Epithelial cell of proximal tubule (primary cell): ENCODE data around the gene CDKN2B-AS1. TPM values are rescaled to one million over a fixed set of nuclear protein-coding genes. Genes with fewer than 3 reads are reported as not detected.

Experiments
- DNase-seq: peaks from one replicate; pipeline ENCODE4 v3.0.0-alpha.2; 2011; ENCODE audit warnings: low read depth
- H3K4me3 ChIP-seq: 2 replicates; pipeline ENCODE4 v1.5.1; 2011; ENCODE audit warnings: low read depth, mild to moderate bottlenecking, low read length
- total RNA-seq: library from RNA; depleted of rRNA; stranded (reverse); fragments of >200 nt; gene quantifications from 2 replicates; pipeline ENCODE4 v1.2.3, GENCODE V29; 2015
- TF ChIP-seq, protein P1 (sequence below): conservative IDR thresholded peaks from 2 replicates; pipeline ENCODE4 v1.5.1; 2012; ENCODE audit warnings: low read depth, mild to moderate bottlenecking, low read length

Gene CDKN2B-AS1
- total RNA-seq, 1 donor from 2014 or later: not detected

DNA sequence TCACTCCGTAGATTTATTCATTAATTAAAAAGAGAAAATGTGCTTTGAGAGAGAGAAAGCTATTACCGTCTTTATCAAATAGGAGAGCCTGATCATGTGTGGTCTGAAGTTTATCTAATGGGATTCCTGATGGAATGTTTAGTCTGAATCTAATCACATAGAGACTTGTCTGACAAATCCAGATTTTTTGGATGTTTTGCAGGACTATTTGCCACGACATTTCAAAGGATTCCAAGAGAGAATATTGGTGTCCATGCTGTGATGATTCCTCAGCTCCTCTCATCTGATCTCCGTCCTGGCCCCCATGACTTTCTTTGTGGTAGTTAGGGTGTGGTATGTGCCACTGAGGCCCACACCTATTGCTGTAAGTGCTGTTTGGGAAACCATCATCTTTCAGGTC lies 34.6 kb downstream of the CDKN2B-AS1 start:
- DNase-seq: no peak
- H3K4me3 ChIP-seq: no peak overlapping the region
- TF ChIP-seq, protein P1, sequence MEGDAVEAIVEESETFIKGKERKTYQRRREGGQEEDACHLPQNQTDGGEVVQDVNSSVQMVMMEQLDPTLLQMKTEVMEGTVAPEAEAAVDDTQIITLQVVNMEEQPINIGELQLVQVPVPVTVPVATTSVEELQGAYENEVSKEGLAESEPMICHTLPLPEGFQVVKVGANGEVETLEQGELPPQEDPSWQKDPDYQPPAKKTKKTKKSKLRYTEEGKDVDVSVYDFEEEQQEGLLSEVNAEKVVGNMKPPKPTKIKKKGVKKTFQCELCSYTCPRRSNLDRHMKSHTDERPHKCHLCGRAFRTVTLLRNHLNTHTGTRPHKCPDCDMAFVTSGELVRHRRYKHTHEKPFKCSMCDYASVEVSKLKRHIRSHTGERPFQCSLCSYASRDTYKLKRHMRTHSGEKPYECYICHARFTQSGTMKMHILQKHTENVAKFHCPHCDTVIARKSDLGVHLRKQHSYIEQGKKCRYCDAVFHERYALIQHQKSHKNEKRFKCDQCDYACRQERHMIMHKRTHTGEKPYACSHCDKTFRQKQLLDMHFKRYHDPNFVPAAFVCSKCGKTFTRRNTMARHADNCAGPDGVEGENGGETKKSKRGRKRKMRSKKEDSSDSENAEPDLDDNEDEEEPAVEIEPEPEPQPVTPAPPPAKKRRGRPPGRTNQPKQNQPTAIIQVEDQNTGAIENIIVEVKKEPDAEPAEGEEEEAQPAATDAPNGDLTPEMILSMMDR: no peak

DNA sequence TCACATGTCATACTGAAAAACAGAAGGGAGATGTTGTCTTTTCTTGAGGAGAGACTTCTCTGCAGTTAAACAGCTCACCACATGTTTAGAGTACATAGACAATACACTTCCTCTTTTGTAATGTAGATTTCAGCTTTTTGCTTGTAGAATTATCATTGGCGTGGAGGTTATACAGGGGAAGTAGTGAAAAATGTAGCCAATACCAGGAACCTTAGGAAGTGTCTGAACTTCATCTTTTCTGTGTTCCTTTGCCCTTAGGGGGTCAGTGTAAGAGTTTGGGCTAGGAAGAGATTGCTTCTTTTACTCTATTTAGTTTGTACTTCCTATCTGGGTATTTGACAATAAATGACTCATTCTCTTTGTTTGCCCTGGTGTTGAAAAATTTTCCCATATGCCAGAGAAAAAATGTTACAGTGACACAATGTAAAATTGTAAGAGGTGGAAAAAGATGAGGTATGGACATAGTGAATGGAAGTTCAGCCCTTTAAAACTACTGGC lies 35.6 kb downstream of the CDKN2B-AS1 start:
- no peak overlapping the region for H3K4me3 ChIP-seq
- TF ChIP-seq, protein P1: no peak
- DNase-seq: no peak

GRCh38 chr9:22031655-22032411 lies 37.2 kb downstream of the CDKN2B-AS1 start:
- H3K4me3 ChIP-seq: no peak overlapping the region
- DNase-seq: no peak
- TF ChIP-seq, protein P1: no peak

- TF ChIP-seq, protein P1: no peak
- no peak for DNase-seq
- no peak overlapping the region for H3K4me3 ChIP-seq
Observed at GRCh38 chr9:22033012-22033630, 38.5 kb downstream of the CDKN2B-AS1 start.

GRCh38 chr9:22035591-22036011 lies 41.0 kb downstream of the CDKN2B-AS1 start:
- TF ChIP-seq, protein P1: no peak
- no peak overlapping the region for H3K4me3 ChIP-seq
- DNase-seq: no peak

DNA sequence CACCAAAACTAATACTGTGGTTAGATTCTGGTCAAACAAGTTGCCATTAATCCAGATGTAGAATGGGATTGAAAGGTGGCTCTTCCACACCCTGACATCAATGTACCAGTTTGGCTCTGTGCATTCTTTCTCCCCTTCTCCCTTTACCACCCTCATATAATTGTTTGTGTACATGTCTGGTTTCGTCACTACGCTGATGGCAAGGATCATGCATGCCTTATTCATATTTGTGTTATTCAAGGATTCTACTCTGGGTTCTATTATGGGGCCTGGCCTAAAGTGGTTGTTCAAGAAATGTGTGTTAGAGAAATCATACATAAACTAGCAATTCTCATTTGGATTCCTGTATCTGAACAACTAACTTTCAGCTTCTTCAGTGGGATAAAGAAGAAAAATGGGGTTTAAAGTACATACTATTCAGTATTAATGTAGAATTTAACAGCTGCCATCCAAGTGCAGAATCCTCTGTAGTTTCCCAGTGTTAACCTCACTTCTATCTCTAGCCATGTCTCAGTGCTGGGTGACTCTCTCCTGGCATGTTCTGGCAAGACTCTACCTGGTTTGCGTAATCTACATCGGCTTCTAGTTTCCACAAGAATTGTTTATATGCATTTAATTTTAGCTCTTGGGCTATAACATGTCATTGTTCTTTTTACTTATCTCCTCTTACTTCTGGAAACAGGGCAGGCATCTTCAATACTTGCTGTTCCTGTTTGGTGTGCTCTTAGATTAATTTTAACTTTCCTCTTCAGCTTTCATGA lies 42.5 kb downstream of the CDKN2B-AS1 start:
- no peak overlapping the region for H3K4me3 ChIP-seq
- TF ChIP-seq, protein P1: no peak
- no peak for DNase-seq
